Liver (tissue), 9 donors: ENCODE measurements around the gene RESF1. TPM values are rescaled to one million over a fixed set of nuclear protein-coding genes. Genes with fewer than 3 reads are reported as not detected.

Source experiments
- DNase-seq: peaks from one replicate; pipeline ENCODE4 v3.0.0-alpha.2; 2017; ENCODE audit warnings: low spot score
- H3K27ac ChIP-seq, 2 donors: one replicate each; pipeline ENCODE4 v1.7.0; 2013; ENCODE audit warnings: inconsistent platforms in 2 of 2, low read length in 2 of 2, control low read depth in 1 of 2, low read depth in 1 of 2, mild to moderate bottlenecking in 1 of 2
- H3K27me3 ChIP-seq, 4 donors: one replicate each; pipeline versions ENCODE4 v1.6.1 to v1.7.0; 2013; ENCODE audit warnings: low read length in 3 of 4, inconsistent platforms in 1 of 4, mild to moderate bottlenecking in 1 of 4, moderate library complexity in 1 of 4; ENCODE audit not compliant: control insufficient read depth in 4 of 4, insufficient read depth in 4 of 4
- H3K36me3 ChIP-seq, 4 donors: one replicate each; pipeline versions ENCODE4 v1.6.1 to v1.7.0; 2013; ENCODE audit warnings: low read length in 3 of 4, mild to moderate bottlenecking in 3 of 4, low read depth in 1 of 4, moderate library complexity in 1 of 4; ENCODE audit not compliant: control insufficient read depth in 4 of 4, insufficient read depth in 3 of 4
- H3K4me1 ChIP-seq, 4 donors: one replicate each; pipeline versions ENCODE4 v1.6.1 to v1.7.0; 2013; ENCODE audit warnings: low read length in 3 of 4, mild to moderate bottlenecking in 3 of 4, moderate library complexity in 1 of 4; ENCODE audit not compliant: control insufficient read depth in 4 of 4, insufficient read depth in 4 of 4
- H3K4me3 ChIP-seq, 3 donors: one replicate each; pipeline versions ENCODE4 v1.6.1 to v1.7.0; 2013; ENCODE audit warnings: low read length in 3 of 3, control low read depth in 1 of 3, low read depth in 1 of 3, mild to moderate bottlenecking in 1 of 3
- H3K9ac ChIP-seq, 2 donors: one replicate each; pipeline ENCODE4 v1.7.0; 2013; ENCODE audit warnings: low read length in 2 of 2, mild to moderate bottlenecking in 2 of 2, moderate library complexity in 2 of 2, control low read depth in 1 of 2, low read depth in 1 of 2
- H3K9me3 ChIP-seq, 4 donors: one replicate each; pipeline versions ENCODE4 v1.6.1 to v1.7.0; 2013; ENCODE audit warnings: low read length in 3 of 4; ENCODE audit not compliant: control insufficient read depth in 4 of 4
- EGR1 ChIP-seq, 2 donors: IDR thresholded peaks; 2 replicates each; pipeline ENCODE4 v1.6.1; 2016 to 2018; ENCODE audit warnings: antibody characterized with exemption in 2 of 2, low read depth in 2 of 2
- FOXA1 ChIP-seq: IDR thresholded peaks from 2 replicates; pipeline ENCODE4 v1.6.1; 2016; ENCODE audit warnings: antibody characterized with exemption
- FOXA2 ChIP-seq: IDR thresholded peaks from 2 replicates; pipeline ENCODE4 v1.6.1; 2016; ENCODE audit warnings: antibody characterized with exemption
- HNF4A ChIP-seq, 2 donors: conservative IDR thresholded peaks; 2 replicates each; pipeline ENCODE4 v1.6.1; 2016; ENCODE audit warnings: antibody characterized with exemption in 2 of 2, mild to moderate bottlenecking in 2 of 2
- HNF4G ChIP-seq: IDR thresholded peaks from 2 replicates; pipeline ENCODE4 v1.6.1; 2016; ENCODE audit warnings: antibody characterized with exemption
- JUND ChIP-seq, 2 donors: IDR thresholded peaks; 2 replicates each; pipeline ENCODE4 v1.6.1; 2016; ENCODE audit warnings: antibody characterized with exemption in 2 of 2
- NR2F2 ChIP-seq: IDR thresholded peaks from 2 replicates; pipeline ENCODE4 v1.6.1; 2016; ENCODE audit warnings: antibody characterized with exemption
- RAD21 ChIP-seq, 2 donors: IDR thresholded peaks; 2 replicates each; pipeline ENCODE4 v1.6.1; 2016; ENCODE audit warnings: antibody characterized with exemption in 2 of 2, mild to moderate bottlenecking in 2 of 2
- RXRA ChIP-seq, 2 donors: IDR thresholded peaks; 2 replicates each; pipeline ENCODE4 v1.6.1; 2017 to 2018; ENCODE audit warnings: antibody characterized with exemption in 2 of 2, mild to moderate bottlenecking in 1 of 2
- TAF1 ChIP-seq: conservative IDR thresholded peaks from 2 replicates; pipeline ENCODE4 v1.6.1; 2016; ENCODE audit warnings: antibody characterized with exemption, mild to moderate bottlenecking
- YY1 ChIP-seq: IDR thresholded peaks from 2 replicates; pipeline ENCODE4 v1.6.1; 2016; ENCODE audit warnings: antibody characterized with exemption, mild to moderate bottlenecking
- WGBS: extraction: QIAGEN DNeasy Blood & Tissue Kit; methylation state at CpG from one replicate; pipeline ENCODE4 v1.1.7; 2013; 5-methylcytosine and 5-hydroxymethylcytosine counted together
- polyA plus RNA-seq, 2 donors: library from polyadenylated mRNA; stranded (reverse) in 1 of 2; unstranded in 1 of 2; fragments of 200-250 nt in 1 of 2; fragments of >200 nt in 1 of 2; fragmentation: Nextera tagmentation in 1 of 2; extraction: Ambion mirVana in 1 of 2; gene quantifications; one replicate each; pipeline versions ENCODE4 v1.2.1 to v1.2.3, GENCODE V29; 2013 to 2015
- total RNA-seq, 2 donors: library from RNA; depleted of rRNA; stranded (reverse); fragments of >200 nt; gene quantifications; one replicate each; pipeline ENCODE4 v1.2.3, GENCODE V29; 2014
- TF ChIP-seq, protein P1 (sequence below): IDR thresholded peaks from 2 replicates; pipeline ENCODE4 v1.6.1; 2016; ENCODE audit warnings: antibody characterized with exemption
- TF ChIP-seq, protein P2 (sequence below): IDR thresholded peaks from 2 replicates; pipeline ENCODE4 v1.6.1; 2016; ENCODE audit warnings: antibody characterized with exemption
- TF ChIP-seq, protein P3 (sequence below): fragments of 150-350 bp; IDR thresholded peaks from 2 replicates; pipeline ENCODE4 v1.5.1; 2017; ENCODE audit warnings: improper control_type of control experiment, low read depth, low read length; ENCODE audit not compliant: missing input control
- TF ChIP-seq, protein P4 (sequence below): IDR thresholded peaks from 2 replicates; pipeline ENCODE4 v1.6.1; 2016; ENCODE audit warnings: antibody characterized with exemption, mild to moderate bottlenecking
- TF ChIP-seq, protein P5 (sequence below): IDR thresholded peaks from 2 replicates; pipeline ENCODE4 v1.6.1; 2016; ENCODE audit warnings: antibody characterized with exemption
- donor health status: healthy.
- donor health status: healthy.
- donor health status: healthy.
- donor health status: healthy.
- donor health status: healthy.

The RESF1 gene
- total and polyA plus RNA-seq, 4 donors: 19.5 to 69.7 (median 37.2) TPM

DNA sequence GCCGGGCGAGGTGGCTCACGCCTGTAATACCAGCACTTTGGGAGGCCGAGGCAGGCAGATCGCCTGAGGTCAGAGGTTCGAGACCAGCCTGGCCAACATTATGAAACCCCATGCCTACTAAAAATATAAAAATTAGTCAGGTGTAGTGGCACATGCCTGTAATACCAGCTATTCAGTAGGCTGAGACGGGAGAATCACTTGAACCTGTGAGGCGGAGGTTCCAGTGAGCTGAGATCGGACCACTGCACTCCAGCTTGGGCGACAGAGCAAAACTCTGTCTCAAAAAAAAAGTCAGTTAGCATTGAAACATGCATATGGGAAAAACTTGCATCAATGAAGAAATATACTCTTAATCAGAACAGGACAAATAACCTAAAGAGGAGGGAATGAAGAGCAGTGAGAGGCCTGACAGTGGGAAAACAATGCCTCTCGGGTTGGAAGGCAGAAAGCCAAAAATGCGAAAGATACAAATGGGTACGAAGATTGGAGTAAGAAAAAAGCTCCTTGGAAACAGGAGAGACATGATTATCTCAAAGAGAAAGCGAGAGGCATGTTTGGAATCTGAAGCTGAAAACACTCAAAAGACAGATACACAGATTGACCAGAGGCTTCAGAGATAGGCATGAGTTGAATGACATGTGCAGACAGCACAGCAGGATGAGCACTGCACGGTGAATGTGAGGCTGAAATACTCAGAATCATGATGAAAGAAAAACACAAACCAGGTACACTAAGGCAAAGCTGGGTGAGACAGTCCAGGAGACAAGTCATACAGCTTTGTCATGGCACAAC, 30.6 kb downstream of the RESF1 start:
- Histone ChIP-seq H3K4me3 (no peak overlapping the region), H3K9me3 (peaks cover 0 to 3% (median 0%) of the 10 kb centered on the region in 4 donors), H3K27ac (no peak overlapping the region), H3K27me3 (no peaks in the 10 kb centered on the region), H3K4me1 (peaks cover 0 to 10% (median 4%) of the 10 kb centered on the region in 4 donors), H3K36me3 (peaks cover 0 to 25% (median 14%) of the 10 kb centered on the region in 4 donors), H3K9ac (no peak overlapping the region)
- TF ChIP-seq YY1: no peak
- TF ChIP-seq TAF1: no peak
- no peak for TF ChIP-seq FOXA2
- TF ChIP-seq, protein P1, sequence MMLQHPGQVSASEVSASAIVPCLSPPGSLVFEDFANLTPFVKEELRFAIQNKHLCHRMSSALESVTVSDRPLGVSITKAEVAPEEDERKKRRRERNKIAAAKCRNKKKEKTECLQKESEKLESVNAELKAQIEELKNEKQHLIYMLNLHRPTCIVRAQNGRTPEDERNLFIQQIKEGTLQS: no peak
- TF ChIP-seq, protein P2, sequence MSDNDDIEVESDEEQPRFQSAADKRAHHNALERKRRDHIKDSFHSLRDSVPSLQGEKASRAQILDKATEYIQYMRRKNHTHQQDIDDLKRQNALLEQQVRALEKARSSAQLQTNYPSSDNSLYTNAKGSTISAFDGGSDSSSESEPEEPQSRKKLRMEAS: no peak
- TF ChIP-seq JUND (IDR thresholded peaks at IDR 0.05): no peak
- WGBS: 95% methylated on average over 15 of the region's 15 CpGs
- peak; percentile 1 for DNase-seq

DNA sequence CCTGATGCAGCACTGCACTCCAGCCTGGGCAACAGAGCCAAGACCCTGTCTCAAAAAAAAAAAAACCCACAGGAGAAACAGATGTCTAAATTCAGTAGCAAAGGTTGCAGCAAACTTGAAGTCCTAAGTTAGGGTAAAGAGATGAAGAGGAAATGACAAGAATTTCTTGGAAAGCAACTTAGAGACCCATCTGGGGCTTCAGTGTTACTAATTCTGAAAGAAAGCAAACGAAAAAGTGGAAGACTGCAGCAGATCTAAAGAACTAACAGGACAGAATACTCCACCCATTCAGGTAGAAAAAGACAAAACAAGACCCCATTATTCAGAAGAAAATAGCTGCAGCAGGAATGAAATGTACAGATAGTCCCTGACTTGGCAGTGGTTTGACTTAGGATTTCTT, 31.9 kb downstream of the RESF1 start:
- Histone ChIP-seq H3K27ac (no peak overlapping the region), H3K4me3 (no peak overlapping the region)
- 75% methylated on average over 1 of the region's 1 CpG for WGBS

More for the DNA sequence above, 31.9 kb downstream of the RESF1 start:
- Histone ChIP-seq H3K4me1 (peaks cover 0 to under 1% (median 0%) of the 10 kb centered on the region in 4 donors), H3K36me3 (peaks cover 3 to 28% (median 18%) of the 10 kb centered on the region in 4 donors), H3K9me3 (no peaks in the 10 kb centered on the region), H3K9ac (no peak overlapping the region), H3K27me3 (no peaks in the 10 kb centered on the region)
- no peak for TF ChIP-seq FOXA1
- no peak for TF ChIP-seq TAF1
- no peak for TF ChIP-seq JUND (IDR thresholded peaks at IDR 0.05)
- TF ChIP-seq EGR1 (IDR thresholded peaks at IDR 0.05; ENCODE audit: low read depth in 2 of 2): no peak
- no peak for TF ChIP-seq RXRA (IDR thresholded peaks at IDR 0.05)
- TF ChIP-seq, protein P2: no peak
- TF ChIP-seq, protein P3, sequence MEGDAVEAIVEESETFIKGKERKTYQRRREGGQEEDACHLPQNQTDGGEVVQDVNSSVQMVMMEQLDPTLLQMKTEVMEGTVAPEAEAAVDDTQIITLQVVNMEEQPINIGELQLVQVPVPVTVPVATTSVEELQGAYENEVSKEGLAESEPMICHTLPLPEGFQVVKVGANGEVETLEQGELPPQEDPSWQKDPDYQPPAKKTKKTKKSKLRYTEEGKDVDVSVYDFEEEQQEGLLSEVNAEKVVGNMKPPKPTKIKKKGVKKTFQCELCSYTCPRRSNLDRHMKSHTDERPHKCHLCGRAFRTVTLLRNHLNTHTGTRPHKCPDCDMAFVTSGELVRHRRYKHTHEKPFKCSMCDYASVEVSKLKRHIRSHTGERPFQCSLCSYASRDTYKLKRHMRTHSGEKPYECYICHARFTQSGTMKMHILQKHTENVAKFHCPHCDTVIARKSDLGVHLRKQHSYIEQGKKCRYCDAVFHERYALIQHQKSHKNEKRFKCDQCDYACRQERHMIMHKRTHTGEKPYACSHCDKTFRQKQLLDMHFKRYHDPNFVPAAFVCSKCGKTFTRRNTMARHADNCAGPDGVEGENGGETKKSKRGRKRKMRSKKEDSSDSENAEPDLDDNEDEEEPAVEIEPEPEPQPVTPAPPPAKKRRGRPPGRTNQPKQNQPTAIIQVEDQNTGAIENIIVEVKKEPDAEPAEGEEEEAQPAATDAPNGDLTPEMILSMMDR: no peak
- TF ChIP-seq RAD21 (IDR thresholded peaks at IDR 0.05): no peak
- TF ChIP-seq, protein P4, sequence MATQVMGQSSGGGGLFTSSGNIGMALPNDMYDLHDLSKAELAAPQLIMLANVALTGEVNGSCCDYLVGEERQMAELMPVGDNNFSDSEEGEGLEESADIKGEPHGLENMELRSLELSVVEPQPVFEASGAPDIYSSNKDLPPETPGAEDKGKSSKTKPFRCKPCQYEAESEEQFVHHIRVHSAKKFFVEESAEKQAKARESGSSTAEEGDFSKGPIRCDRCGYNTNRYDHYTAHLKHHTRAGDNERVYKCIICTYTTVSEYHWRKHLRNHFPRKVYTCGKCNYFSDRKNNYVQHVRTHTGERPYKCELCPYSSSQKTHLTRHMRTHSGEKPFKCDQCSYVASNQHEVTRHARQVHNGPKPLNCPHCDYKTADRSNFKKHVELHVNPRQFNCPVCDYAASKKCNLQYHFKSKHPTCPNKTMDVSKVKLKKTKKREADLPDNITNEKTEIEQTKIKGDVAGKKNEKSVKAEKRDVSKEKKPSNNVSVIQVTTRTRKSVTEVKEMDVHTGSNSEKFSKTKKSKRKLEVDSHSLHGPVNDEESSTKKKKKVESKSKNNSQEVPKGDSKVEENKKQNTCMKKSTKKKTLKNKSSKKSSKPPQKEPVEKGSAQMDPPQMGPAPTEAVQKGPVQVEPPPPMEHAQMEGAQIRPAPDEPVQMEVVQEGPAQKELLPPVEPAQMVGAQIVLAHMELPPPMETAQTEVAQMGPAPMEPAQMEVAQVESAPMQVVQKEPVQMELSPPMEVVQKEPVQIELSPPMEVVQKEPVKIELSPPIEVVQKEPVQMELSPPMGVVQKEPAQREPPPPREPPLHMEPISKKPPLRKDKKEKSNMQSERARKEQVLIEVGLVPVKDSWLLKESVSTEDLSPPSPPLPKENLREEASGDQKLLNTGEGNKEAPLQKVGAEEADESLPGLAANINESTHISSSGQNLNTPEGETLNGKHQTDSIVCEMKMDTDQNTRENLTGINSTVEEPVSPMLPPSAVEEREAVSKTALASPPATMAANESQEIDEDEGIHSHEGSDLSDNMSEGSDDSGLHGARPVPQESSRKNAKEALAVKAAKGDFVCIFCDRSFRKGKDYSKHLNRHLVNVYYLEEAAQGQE: no peak
- no peak for TF ChIP-seq FOXA2
- TF ChIP-seq, protein P1: no peak
- TF ChIP-seq NR2F2: no peak
- TF ChIP-seq, protein P5, sequence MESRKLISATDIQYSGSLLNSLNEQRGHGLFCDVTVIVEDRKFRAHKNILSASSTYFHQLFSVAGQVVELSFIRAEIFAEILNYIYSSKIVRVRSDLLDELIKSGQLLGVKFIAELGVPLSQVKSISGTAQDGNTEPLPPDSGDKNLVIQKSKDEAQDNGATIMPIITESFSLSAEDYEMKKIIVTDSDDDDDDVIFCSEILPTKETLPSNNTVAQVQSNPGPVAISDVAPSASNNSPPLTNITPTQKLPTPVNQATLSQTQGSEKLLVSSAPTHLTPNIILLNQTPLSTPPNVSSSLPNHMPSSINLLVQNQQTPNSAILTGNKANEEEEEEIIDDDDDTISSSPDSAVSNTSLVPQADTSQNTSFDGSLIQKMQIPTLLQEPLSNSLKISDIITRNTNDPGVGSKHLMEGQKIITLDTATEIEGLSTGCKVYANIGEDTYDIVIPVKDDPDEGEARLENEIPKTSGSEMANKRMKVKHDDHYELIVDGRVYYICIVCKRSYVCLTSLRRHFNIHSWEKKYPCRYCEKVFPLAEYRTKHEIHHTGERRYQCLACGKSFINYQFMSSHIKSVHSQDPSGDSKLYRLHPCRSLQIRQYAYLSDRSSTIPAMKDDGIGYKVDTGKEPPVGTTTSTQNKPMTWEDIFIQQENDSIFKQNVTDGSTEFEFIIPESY: no peak
- TF ChIP-seq HNF4G: no peak
- no peak for TF ChIP-seq YY1
- no peak for TF ChIP-seq HNF4A (conservative IDR thresholded peaks at IDR 0.05)
- no peak for DNase-seq
